Hematopoietic multipotent progenitor cell treated with erythropoietin and hydrocortisone succinate and interleukin-3 and kit ligand, for 8 days (in vitro differentiated cells): Measurements from ENCODE around the gene MTIF3.
"Not testable (repeated sequence)": the region's sequence is repeated elsewhere in the genome, so short reads cannot be mapped to it uniquely, and the experiment has no call there.

Experiments
- DNase-seq: peaks from one replicate; pipeline ENCODE4 v3.0.0-alpha.2; 2015

The MTIF3 gene

GRCh38 chr13:27408074-27408473, 42.3 kb downstream of the MTIF3 start:
- no peak for DNase-seq

- peak; percentile 62 for DNase-seq
Measured at GRCh38 chr13:27406178-27406939, 44.0 kb downstream of the MTIF3 start.

GRCh38 chr13:27405546-27406134, 44.7 kb downstream of the MTIF3 start:
- no peak for DNase-seq

GRCh38 chr13:27404680-27405079, 45.7 kb downstream of the MTIF3 start:
- no peak for DNase-seq

GRCh38 chr13:27403727-27404385, 46.5 kb downstream of the MTIF3 start:
- DNase-seq, result no peak

GRCh38 chr13:27403203-27403678, 47.1 kb downstream of the MTIF3 start:
- no peak for DNase-seq

- DNase-seq, result peak; percentile 25
Measured at GRCh38 chr13:27401210-27401609, 49.2 kb downstream of the MTIF3 start.

GRCh38 chr13:27400405-27400804, 50.0 kb downstream of the MTIF3 start:
- DNase-seq, result not testable (repeated sequence)

GRCh38 chr13:27398360-27398759, 52.0 kb downstream of the MTIF3 start:
- no peak for DNase-seq

- DNase-seq, result no peak
Measured at GRCh38 chr13:27396252-27396846, 54.0 kb downstream of the MTIF3 start.

GRCh38 chr13:27395007-27395510, 55.3 kb downstream of the MTIF3 start:
- DNase-seq, result no peak

- no peak for DNase-seq
Measured at GRCh38 chr13:27393101-27393500, 57.3 kb downstream of the MTIF3 start.

- DNase-seq, result no peak
Measured at GRCh38 chr13:27391471-27391870, 58.9 kb downstream of the MTIF3 start.

- DNase-seq, result no peak
Measured at GRCh38 chr13:27389891-27390290, 60.5 kb downstream of the MTIF3 start.

- DNase-seq, result no peak
Measured at GRCh38 chr13:27388241-27388640, 62.1 kb downstream of the MTIF3 start.
